Measurements from ENCODE around the gene MYOD1.

The MYOD1 gene

GRCh38 chr11:17770917-17771316 is 51.5 kb downstream of the MYOD1 start:
- H3K4me1 ChIP-seq (ENCODE audit: control insufficient read depth, insufficient read depth, low read length): peaks cover 24% of the 10 kb centered on the region
- H3K4me3 ChIP-seq (ENCODE audit: insufficient read depth, low read depth, low read length): no peak overlapping the region
- H3K36me3 ChIP-seq (ENCODE audit: control insufficient read depth, insufficient read depth, low read length): no peaks in the 10 kb centered on the region
- no peak overlapping the region for H3K27ac ChIP-seq (ENCODE audit: insufficient read depth, low read depth, low read length, poor library complexity, severe bottlenecking)
- no peaks in the 10 kb centered on the region for H3K27me3 ChIP-seq (ENCODE audit: control insufficient read depth, insufficient read depth, low read length, poor library complexity, severe bottlenecking)
- no peaks in the 10 kb centered on the region for H3K9me3 ChIP-seq (ENCODE audit: control insufficient read depth, low read length)

GRCh38 chr11:17771415-17771814 is 52.0 kb downstream of the MYOD1 start:
- Histone ChIP-seq H3K27ac (ENCODE audit: insufficient read depth, low read depth, low read length, poor library complexity, severe bottlenecking) (no peak overlapping the region), H3K36me3 (ENCODE audit: control insufficient read depth, insufficient read depth, low read length) (no peaks in the 10 kb centered on the region), H3K27me3 (ENCODE audit: control insufficient read depth, insufficient read depth, low read length, poor library complexity, severe bottlenecking) (no peaks in the 10 kb centered on the region), H3K9me3 (ENCODE audit: control insufficient read depth, low read length) (no peaks in the 10 kb centered on the region), H3K4me3 (ENCODE audit: insufficient read depth, low read depth, low read length) (no peak overlapping the region), H3K4me1 (ENCODE audit: control insufficient read depth, insufficient read depth, low read length) (peaks cover 24% of the 10 kb centered on the region)
- WGBS, 2 experiments: 93 to 94% methylated on average over 17 of the region's 17 CpGs

Data from ectodermal cell (in vitro differentiated cells).